MCF 10A (cell line): Measurements from ENCODE around the gene ARHGAP45. TPM values are rescaled to one million over a fixed set of nuclear protein-coding genes. Genes with fewer than 3 reads are reported as not detected.

Experiments used
- BruUV-seq: library from RNA; stranded (reverse); fragments of 400-500 nt; replicated peaks from 2 replicates; lab custom pipeline; 2021; lab: Mats Ljungman, UMichigan
- CTCF ChIA-PET: fragments of 300-600 bp; sonication (Branson Sonifier 250); formaldehyde crosslinking; extraction: SDS; loops from one replicate; lab custom pipeline; 2021; ENCODE audit warnings: antibody characterized with exemption, inconsistent platforms; lab: Yijun Ruan, JAX
- POLR2A ChIA-PET: fragments of 300-600, 350-650 bp; sonication (Branson Sonifier 250); formaldehyde crosslinking; extraction: SDS; loops from one replicate; lab custom pipeline; 2020; ENCODE audit warnings: antibody characterized with exemption, inconsistent platforms; lab: Yijun Ruan, JAX
- DNase-seq: peaks from one replicate; pipeline ENCODE4 v3.0.0-alpha.2; 2018; ENCODE audit not compliant: unreplicated experiment
- H3K27ac Mint-ChIP-seq: one replicate; pipeline ENCODE4 v1.8.0; 2022; ENCODE audit warnings: mild to moderate bottlenecking, low read depth, mixed read lengths; ENCODE audit not compliant: unreplicated experiment
- H3K27me3 Mint-ChIP-seq: one replicate; pipeline ENCODE4 v1.8.0; 2022; ENCODE audit warnings: mixed read lengths; ENCODE audit not compliant: insufficient read depth, unreplicated experiment
- H3K36me3 Mint-ChIP-seq: one replicate; pipeline ENCODE4 v1.8.0; 2022; ENCODE audit warnings: mild to moderate bottlenecking, moderate library complexity, mixed read lengths; ENCODE audit not compliant: insufficient read depth, unreplicated experiment
- H3K4me1 Mint-ChIP-seq: one replicate; pipeline ENCODE4 v1.8.0; 2022; ENCODE audit warnings: mixed read lengths; ENCODE audit not compliant: insufficient read depth, unreplicated experiment
- H3K4me3 Mint-ChIP-seq: one replicate; pipeline ENCODE4 v1.8.0; 2022; ENCODE audit warnings: mild to moderate bottlenecking, moderate library complexity, mixed read lengths; ENCODE audit not compliant: unreplicated experiment
- H3K9me3 Mint-ChIP-seq: one replicate; pipeline ENCODE4 v1.8.0; 2022; ENCODE audit warnings: mixed read lengths; ENCODE audit not compliant: unreplicated experiment
- CTCF ChIP-seq: fragments of 200-600 bp; IDR thresholded peaks from one replicate; pipeline ENCODE4 v1.8.0; 2022; ENCODE audit warnings: antibody characterized with exemption, mild to moderate bottlenecking; ENCODE audit not compliant: unreplicated experiment
- intact Hi-C: fragments of 100-400 bp; cut with micrococcal nuclease; formaldehyde crosslinking; loops from 2 replicates; pipeline ENCODE4 v1.14.1; 2022
- total RNA-seq: library from RNA; stranded (reverse); gene quantifications from 2 replicates; pipeline ENCODE4 v1.2.3, GENCODE V29; 2022

The ARHGAP45 gene
- total RNA-seq, 1 experiment from 2014 or later = 15.3 TPM

- Mint-ChIP-seq H3K36me3 (no peaks in the 10 kb centered on the region), H3K4me1 (no peaks in the 10 kb centered on the region), H3K9me3 (no peaks in the 10 kb centered on the region), H3K27me3 (no peaks in the 10 kb centered on the region), H3K4me3 (no peak overlapping the region), H3K27ac (no peak overlapping the region)
- no TSS peak for BruUV-seq
- POLR2A ChIA-PET = interaction anchor here (1.3 kb wide), 1 partner anchor 26 kb away, joined by 4 read pairs; no protein-coding TSS in a partner anchor
- DNase-seq = no peak
- intact Hi-C loops = loop anchor here (5.0 kb wide), 1 partner anchor 137 kb away; no protein-coding TSS in a partner anchor
- CTCF ChIA-PET = interaction anchor here (0.6 kb wide), 1 partner anchor 122 kb away, joined by 3 read pairs; no protein-coding TSS in a partner anchor
- TF ChIP-seq CTCF = no peak
Measured at GRCh38 chr19:1055028-1055425, 11.9 kb upstream of the ARHGAP45 start.

GRCh38 chr19:1055886-1056620 is 10.9 kb upstream of the ARHGAP45 start:
- no peak for TF ChIP-seq CTCF
- H3K27me3 Mint-ChIP-seq = no peaks in the 10 kb centered on the region
- CTCF ChIA-PET = interaction anchor here (1.1 kb wide), 1 partner anchor 11 kb away, joined by 5 read pairs; the partner anchor contains the start of gene ARHGAP45
- no peak overlapping the region for H3K4me3 Mint-ChIP-seq
- H3K36me3 Mint-ChIP-seq = no peaks in the 10 kb centered on the region
- POLR2A ChIA-PET = interaction anchor here (1.5 to 1.6 kb wide), 2 partner anchors 15 to 30 kb away, joined by 3 to 5 read pairs; partner anchors contain the start of gene CNN2
- no peaks in the 10 kb centered on the region for H3K4me1 Mint-ChIP-seq
- H3K9me3 Mint-ChIP-seq = no peaks in the 10 kb centered on the region
- no TSS peak for BruUV-seq
- H3K27ac Mint-ChIP-seq = peak overlapping the region; percentile 63
- intact Hi-C loops = loop anchor here (5.0 kb wide), 1 partner anchor 136 kb away; no protein-coding TSS in a partner anchor
- DNase-seq = no peak

- Mint-ChIP-seq H3K4me3 (no peak overlapping the region), H3K9me3 (no peaks in the 10 kb centered on the region), H3K27ac (peak overlapping the region; percentile 63), H3K36me3 (no peaks in the 10 kb centered on the region), H3K27me3 (no peaks in the 10 kb centered on the region), H3K4me1 (no peaks in the 10 kb centered on the region)
- TF ChIP-seq CTCF = peak; percentile 53
- no TSS peak for BruUV-seq
- intact Hi-C loops = loop anchor here (1.0 to 5.0 kb wide), 2 partner anchors 50 to 135 kb away; no protein-coding TSS in a partner anchor
- ChIA-PET CTCF (interaction anchor here (0.5 to 1.5 kb wide), 14 partner anchors 10 to 229 kb away, joined by 3 to 11 read pairs (median 4); partner anchors contain the start of gene ARHGAP45), POLR2A (interaction anchor here (0.6 to 1.6 kb wide), 3 partner anchors 16 to 184 kb away, joined by 3 to 5 read pairs (median 3); partner anchors contain the start of genes ATP5F1D and CNN2)
- DNase-seq = peak; percentile 65
Measured at GRCh38 chr19:1057176-1057855, 9.7 kb upstream of the ARHGAP45 start.
